PC-3 (cell line): Measurements from ENCODE around the gene AGXT. TPM values are rescaled to one million over a fixed set of nuclear protein-coding genes. Genes with fewer than 3 reads are reported as not detected.

ENCODE experiments used
- ATAC-seq: fragments of 200-7000 bp; cut with Tn5 transposase; 2 replicates; pipeline ENCODE4 v1.9.1; 2020; ENCODE audit warnings: mild to moderate bottlenecking, moderate library complexity
- BruUV-seq: library from RNA; stranded (reverse); fragments of 400-500 nt; replicated peaks from 2 replicates; lab custom pipeline; 2021; lab: Mats Ljungman, UMichigan
- CTCF ChIA-PET: fragments of 300-600 bp; sonication (Branson Sonifier 250); formaldehyde crosslinking; loops from one replicate; lab custom pipeline; 2022; ENCODE audit warnings: antibody characterized with exemption; lab: Charles Lee
- POLR2A ChIA-PET: fragments of 300-600 bp; sonication (Branson Sonifier 250); formaldehyde crosslinking; loops from one replicate; lab custom pipeline; 2022; ENCODE audit warnings: antibody characterized with exemption; ENCODE audit not compliant: unreplicated experiment; lab: Charles Lee
- DNase-seq: peaks from one replicate; pipeline ENCODE4 v3.0.0-alpha.2; 2015
- H2AFZ ChIP-seq: fragments of 300-600 bp; sonication (generic); 2 replicates; pipeline ENCODE4 v1.6.0; 2016; ENCODE audit warnings: antibody characterized with exemption, low read length
- H3F3A ChIP-seq: fragments of 300-600 bp; sonication (generic); one replicate; pipeline ENCODE4 v1.6.0; 2017; ENCODE audit warnings: antibody characterized with exemption, low read length, control low read depth, mild to moderate bottlenecking; ENCODE audit not compliant: unreplicated experiment
- H3K27ac ChIP-seq: fragments of 300-600 bp; sonication (generic); 2 replicates; pipeline ENCODE4 v1.5.1; 2016; ENCODE audit warnings: mild to moderate bottlenecking, low read length
- H3K27me3 ChIP-seq: fragments of 300-600 bp; sonication (generic); 2 replicates; pipeline ENCODE4 v1.6.1; 2016; ENCODE audit warnings: low read length, mixed read lengths
- H3K36me3 ChIP-seq: fragments of 300-600 bp; sonication (generic); 2 replicates; pipeline ENCODE4 v1.6.1; 2016; ENCODE audit warnings: low read depth, mixed run types, low read length, mixed read lengths
- H3K4me1 ChIP-seq: fragments of 300-600 bp; sonication (generic); 2 replicates; pipeline ENCODE4 v1.5.1; 2016; ENCODE audit warnings: low read length; ENCODE audit not compliant: insufficient read depth
- H3K4me2 ChIP-seq: fragments of 300-600 bp; sonication (generic); 2 replicates; pipeline ENCODE4 v1.6.0; 2016; ENCODE audit warnings: low read length
- H3K4me3 ChIP-seq: fragments of 300-600 bp; sonication (generic); 2 replicates; pipeline ENCODE4 v1.5.1; 2016; ENCODE audit warnings: mild to moderate bottlenecking, low read length, mixed read lengths
- H3K79me2 ChIP-seq: fragments of 300-600 bp; sonication (generic); 2 replicates; pipeline ENCODE4 v1.6.1; 2017; ENCODE audit warnings: low read length, mixed read lengths
- H3K9ac ChIP-seq: fragments of 300-600 bp; sonication (generic); 2 replicates; pipeline ENCODE4 v1.6.0; 2016; ENCODE audit warnings: mild to moderate bottlenecking, low read length
- H3K9me2 ChIP-seq: fragments of 300-600 bp; sonication (generic); replicated peaks from 2 replicates; pipeline ENCODE4 v1.6.1; 2016; ENCODE audit warnings: mixed run types, low read length, mixed read lengths
- H3K9me3 ChIP-seq: fragments of 300-600 bp; sonication (generic); 2 replicates; pipeline ENCODE4 v1.6.1; 2016; ENCODE audit warnings: low read length, mixed read lengths
- H4K20me1 ChIP-seq: fragments of 300-600 bp; sonication (generic); 2 replicates; pipeline ENCODE4 v1.6.1; 2016; ENCODE audit warnings: low read length, mixed read lengths
- CTCF ChIP-seq: fragments of 300-600 bp; sonication (generic); conservative IDR thresholded peaks from 2 replicates; pipeline ENCODE4 v1.5.1; 2017; ENCODE audit warnings: antibody characterized with exemption, low read depth, mild to moderate bottlenecking, low read length
- EZH2 ChIP-seq: fragments of 300-600 bp; sonication (generic); IDR thresholded peaks from one replicate; pipeline ENCODE4 v1.6.1; 2017; ENCODE audit warnings: antibody characterized with exemption, mild to moderate bottlenecking, low read length; ENCODE audit not compliant: unreplicated experiment
- EZH2phosphoT487 ChIP-seq: fragments of 300-600 bp; sonication (generic); IDR thresholded peaks from 2 replicates; pipeline ENCODE4 v1.6.1; 2018; ENCODE audit warnings: mild to moderate bottlenecking, antibody characterized with exemption, low read length, borderline replicate concordance
- intact Hi-C: fragments of 100-400 bp; cut with micrococcal nuclease; formaldehyde crosslinking; loops from 2 replicates; pipeline ENCODE4 v1.9.0; 2023
- total RNA-seq: library from RNA; depleted of rRNA; stranded (reverse); fragments of >200 nt; gene quantifications from 2 replicates; pipeline ENCODE4 v1.2.3, GENCODE V29; 2014

Gene AGXT
- total RNA-seq, 1 experiment from 2014 or later = not detected

DNA sequence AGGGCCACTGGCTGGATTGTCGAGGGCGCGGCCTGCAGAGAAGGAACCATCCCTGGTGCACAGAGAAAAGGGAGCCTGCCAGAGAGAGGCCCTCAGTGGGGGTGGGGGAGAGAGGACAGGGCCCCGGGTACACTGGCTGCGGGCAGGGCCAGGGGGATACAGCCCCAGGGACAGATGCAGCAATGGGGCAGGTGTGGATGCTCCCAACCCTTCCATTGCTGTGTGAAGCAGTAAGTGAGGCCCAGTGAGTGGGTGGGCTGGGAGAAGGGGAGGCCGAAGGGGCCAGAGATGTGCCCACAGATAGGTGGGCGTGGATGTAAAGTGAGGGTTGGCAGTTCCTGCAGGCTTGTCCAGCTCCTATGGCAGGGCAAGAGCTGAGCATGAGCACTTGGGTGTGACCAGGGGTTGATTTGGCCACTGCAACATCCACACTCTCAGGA, 7.4 kb downstream of the AGXT start:
- H3K4me3 ChIP-seq = no peak overlapping the region
- H3K9ac ChIP-seq = no peak overlapping the region
- H3K4me2 ChIP-seq = no peak overlapping the region
- no peaks in the 10 kb centered on the region for H3K36me3 ChIP-seq
- CTCF ChIA-PET = no interaction called here
- no peaks in the 10 kb centered on the region for H3K79me2 ChIP-seq
- no TSS peak for BruUV-seq
- H2AFZ ChIP-seq = no peak overlapping the region
- no peaks in the 10 kb centered on the region; the same call in 1 of the 2 replicates for H3K27me3 ChIP-seq
- no peaks in the 10 kb centered on the region for H4K20me1 ChIP-seq
- POLR2A ChIA-PET = no interaction called here
- no peaks in the 10 kb centered on the region for H3K9me3 ChIP-seq
- no peak for ATAC-seq
- no peaks in the 10 kb centered on the region for H3K9me2 ChIP-seq
- H3F3A ChIP-seq = no peaks in the 10 kb centered on the region
- intact Hi-C loops = no loop called here
- no peak for DNase-seq
- no peak overlapping the region for H3K27ac ChIP-seq
- H3K4me1 ChIP-seq = no peaks in the 10 kb centered on the region
- TF ChIP-seq EZH2 (no peak), CTCF (no peak), EZH2phosphoT487 (no peak)

DNA sequence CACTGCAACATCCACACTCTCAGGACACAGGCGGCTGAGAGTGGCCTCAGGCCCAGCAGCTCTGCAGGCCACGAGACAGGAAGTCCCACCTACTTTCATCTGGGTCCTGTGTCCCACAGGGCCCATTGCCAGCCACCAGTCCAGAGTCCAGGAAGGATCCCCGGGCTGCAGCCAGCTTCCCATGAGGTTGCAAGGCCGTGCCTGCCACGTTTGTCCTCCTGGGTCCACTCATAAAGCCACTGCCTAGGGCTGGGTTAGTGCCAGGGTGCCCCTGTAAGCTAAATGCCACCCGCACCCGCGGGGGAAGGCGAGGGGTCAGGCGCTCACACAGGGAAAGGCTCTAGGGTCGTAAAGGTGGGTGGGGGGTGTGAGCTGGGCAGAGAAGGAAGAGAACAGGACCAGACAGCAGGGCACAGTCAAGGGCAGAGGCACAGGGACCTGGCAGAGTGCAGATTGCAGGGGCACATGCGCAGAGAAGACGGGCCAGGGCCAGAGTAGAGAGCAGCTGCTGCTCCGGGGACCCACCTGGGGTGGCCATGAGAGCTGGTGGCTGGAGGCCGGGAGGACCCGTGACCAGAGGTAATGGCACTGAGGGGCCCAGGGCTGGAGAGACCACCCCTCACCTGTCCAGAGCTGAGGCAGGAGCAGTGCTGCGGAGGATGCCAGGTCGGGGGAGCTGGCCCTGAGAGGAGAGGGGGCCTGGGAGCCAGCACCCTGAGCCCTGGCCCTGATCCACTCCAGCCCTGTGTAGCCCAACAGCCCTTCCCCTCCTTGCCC, 8.0 kb downstream of the AGXT start:
- Histone ChIP-seq H3K9me2 (no peaks in the 10 kb centered on the region), H3K27ac (no peak overlapping the region), H3K27me3 (no peaks in the 10 kb centered on the region; the same call in 1 of the 2 replicates), H3K9me3 (no peaks in the 10 kb centered on the region), H3K79me2 (no peaks in the 10 kb centered on the region), H3K36me3 (no peaks in the 10 kb centered on the region), H3K4me1 (no peaks in the 10 kb centered on the region), H3K4me3 (no peak overlapping the region), H3F3A (no peaks in the 10 kb centered on the region), H4K20me1 (no peaks in the 10 kb centered on the region), H2AFZ (no peak overlapping the region), H3K9ac (no peak overlapping the region), H3K4me2 (no peak overlapping the region)
- DNase-seq (no peak), ATAC-seq (no peak; the same call in 1 of the 2 replicates)
- ChIA-PET POLR2A (no interaction called here), CTCF (no interaction called here)
- TF ChIP-seq EZH2 = no peak
- no peak for TF ChIP-seq EZH2phosphoT487
- TF ChIP-seq CTCF = no peak
- BruUV-seq = no TSS peak
- intact Hi-C loops = no loop called here
